Transverse colon (tissue), 4 donors: ENCODE results near the gene SRRT.

Experiments
- POLR2AphosphoS5 ChIP-seq, 3 donors: sonication (generic); formaldehyde crosslinking; IDR thresholded peaks; one replicate each; pipeline ENCODE4 v1.6.1; 2016; ENCODE audit warnings: antibody characterized with exemption in 3 of 3
- TF ChIP-seq, protein P1 (sequence below), 5 experiments: fragments of 200-600 bp in 3 of 5; fragments of 450-650 bp in 2 of 5; sonication (generic) in 3 of 5; IDR thresholded peaks; 1 replicate in 2 of 5; 2 replicates in 3 of 5; pipeline ENCODE4 v1.5.1; 2016 to 2017; ENCODE audit warnings: antibody characterized with exemption in 5 of 5, inconsistent platforms in 3 of 5, mild to moderate bottlenecking in 2 of 5, moderate library complexity in 1 of 5

DNA sequence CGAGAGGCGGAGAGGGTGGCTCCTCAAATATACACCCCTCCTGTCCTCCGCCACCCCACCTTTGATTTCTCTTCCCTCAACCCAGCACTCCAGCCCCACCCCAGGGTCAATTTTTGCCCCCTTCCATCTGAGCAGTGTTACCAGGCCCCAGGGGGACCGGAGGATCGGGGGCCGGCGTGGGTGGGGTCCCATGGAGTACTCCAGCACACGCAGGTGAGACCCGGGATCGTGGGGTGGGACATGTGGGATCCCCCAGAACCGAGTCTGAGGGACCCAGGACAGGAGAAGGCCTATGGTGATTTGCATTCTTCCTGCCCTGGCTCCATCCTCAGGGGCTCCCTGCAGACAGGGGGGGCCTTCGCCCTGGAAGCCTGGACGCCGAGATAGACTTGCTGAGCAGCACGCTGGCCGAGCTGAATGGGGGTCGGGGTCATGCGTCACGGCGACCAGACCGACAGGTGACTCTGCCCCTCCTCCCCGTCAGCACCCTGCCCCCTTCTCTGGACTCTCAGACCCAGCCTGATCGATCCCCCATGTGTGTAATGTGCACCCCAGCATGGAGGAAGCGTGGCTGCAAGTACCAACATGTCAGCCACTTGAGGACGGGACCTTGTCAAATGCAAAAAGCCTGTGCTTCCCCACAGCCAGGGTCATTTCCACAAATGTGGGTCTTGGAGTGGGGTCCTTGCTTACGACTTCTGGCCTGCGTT is 7.0 kb upstream of the SRRT start:
- TF ChIP-seq, protein P1, sequence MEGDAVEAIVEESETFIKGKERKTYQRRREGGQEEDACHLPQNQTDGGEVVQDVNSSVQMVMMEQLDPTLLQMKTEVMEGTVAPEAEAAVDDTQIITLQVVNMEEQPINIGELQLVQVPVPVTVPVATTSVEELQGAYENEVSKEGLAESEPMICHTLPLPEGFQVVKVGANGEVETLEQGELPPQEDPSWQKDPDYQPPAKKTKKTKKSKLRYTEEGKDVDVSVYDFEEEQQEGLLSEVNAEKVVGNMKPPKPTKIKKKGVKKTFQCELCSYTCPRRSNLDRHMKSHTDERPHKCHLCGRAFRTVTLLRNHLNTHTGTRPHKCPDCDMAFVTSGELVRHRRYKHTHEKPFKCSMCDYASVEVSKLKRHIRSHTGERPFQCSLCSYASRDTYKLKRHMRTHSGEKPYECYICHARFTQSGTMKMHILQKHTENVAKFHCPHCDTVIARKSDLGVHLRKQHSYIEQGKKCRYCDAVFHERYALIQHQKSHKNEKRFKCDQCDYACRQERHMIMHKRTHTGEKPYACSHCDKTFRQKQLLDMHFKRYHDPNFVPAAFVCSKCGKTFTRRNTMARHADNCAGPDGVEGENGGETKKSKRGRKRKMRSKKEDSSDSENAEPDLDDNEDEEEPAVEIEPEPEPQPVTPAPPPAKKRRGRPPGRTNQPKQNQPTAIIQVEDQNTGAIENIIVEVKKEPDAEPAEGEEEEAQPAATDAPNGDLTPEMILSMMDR (IDR thresholded peaks at IDR 0.05), result no peak
- TF ChIP-seq POLR2AphosphoS5 (IDR thresholded peaks at IDR 0.05), result no peak
